ENCODE measurements around the gene SAXO2.
"Not testable (repeated sequence)": the region's sequence is repeated elsewhere in the genome, so short reads cannot be mapped to it uniquely, and the experiment has no call there.

SAXO2 gene

GRCh38 chr15:82333603-82334553 is 71.3 kb downstream of the SAXO2 start:
- not testable (repeated sequence) for DNase-seq (ENCODE audit: low read depth in 2 of 2)

All from stimulated activated CD8-positive, alpha-beta memory T cell treated with anti-CD3 and anti-CD28 coated beads, Interleukin-2, amount 100 ng/mL, for 1 hour (primary cell).